Ovary (tissue), 9 donors: ENCODE measurements around the gene KLC3. TPM values are rescaled to one million over a fixed set of nuclear protein-coding genes. Genes with fewer than 3 reads are reported as not detected.

ENCODE experiments used
- DNase-seq, 5 donors: peaks; one replicate each; pipeline ENCODE4 v3.0.0-alpha.2; 2019 to 2020
- H3K27ac ChIP-seq, 2 donors: fragments of 200-600 bp; one replicate each; pipeline versions ENCODE4 v1.5.1 to v1.8.0; 2019 to 2022
- H3K27me3 ChIP-seq: fragments of 200-600 bp; one replicate; pipeline ENCODE4 v1.8.0; 2022
- H3K36me3 ChIP-seq: fragments of 200-600 bp; sonication (generic); one replicate; pipeline ENCODE4 v1.5.1; 2019
- H3K4me1 ChIP-seq: one replicate; pipeline ENCODE4 v1.8.1; 2013; ENCODE audit warnings: mild to moderate bottlenecking, moderate library complexity; ENCODE audit not compliant: insufficient read depth
- H3K4me3 ChIP-seq: fragments of 200-600 bp; sonication (generic); one replicate; pipeline ENCODE4 v1.5.1; 2017
- H3K9me3 ChIP-seq, 2 donors: fragments of 200-600 bp in 1 of 2; sonication (generic) in 1 of 2; one replicate each; pipeline versions ENCODE4 v1.5.1 to v1.8.1; 2013 to 2019; ENCODE audit warnings: mild to moderate bottlenecking in 1 of 2, moderate library complexity in 1 of 2
- CTCF ChIP-seq, 3 donors: fragments of 450-650 bp in 2 of 3; fragments of 200-600 bp in 1 of 3; IDR thresholded peaks; one replicate each; pipeline versions ENCODE4 v1.5.1 to v1.8.0; 2016 to 2022; ENCODE audit warnings: antibody characterized with exemption in 3 of 3, mild to moderate bottlenecking in 1 of 3
- EP300 ChIP-seq: sonication (generic); formaldehyde crosslinking; IDR thresholded peaks from one replicate; pipeline ENCODE4 v1.6.1; 2017; ENCODE audit warnings: antibody characterized with exemption
- POLR2A ChIP-seq: fragments of 450-650 bp; IDR thresholded peaks from one replicate; pipeline ENCODE4 v1.6.1; 2017; ENCODE audit warnings: antibody characterized with exemption, mild to moderate bottlenecking, moderate library complexity
- WGBS, 3 donors: extraction: QIAGEN DNeasy Blood & Tissue Kit in 1 of 3; methylation state at CpG; one replicate each; pipeline versions ENCODE4 v1.1.5 to v1.1.7; 2013 to 2017; 5-methylcytosine and 5-hydroxymethylcytosine counted together
- intact Hi-C, 4 donors: fragments of 100-400 bp; cut with DNase I; formaldehyde crosslinking; loops; one replicate each; pipeline versions ENCODE4 v1.11.0 to v1.15.1; 2022 to 2023
- polyA plus RNA-seq, 2 donors: library from polyadenylated mRNA; stranded (reverse); fragments of 200-250 nt in 1 of 2; fragments of 350-450 nt in 1 of 2; fragmentation: Illumina TruSeq in 1 of 2; extraction: RNeasy Lipid Tissue Mini Kit (QIAGEN cat#74804) in 1 of 2; gene quantifications; one replicate each; pipeline ENCODE4 v1.2.3, GENCODE V29; 2013 to 2014
- total RNA-seq, 7 donors: library from RNA; depleted of rRNA in 2 of 7; stranded (reverse); fragments of >200 nt in 2 of 7; fragmentation: NEBNext Ultra II Directional in 3 of 7; extraction: Animal tissue kit (Norgen Biotek cat#: 25700) in 3 of 7; gene quantifications; one replicate each; pipeline versions ENCODE4 v1.1.0 to v1.2.4, GENCODE V29; 2016 to 2023
- donor health status: DM: no; HTN: no; CAD: no; lungs with moderate emphysema.
- donor health status: DM: no; HTN: no; CAD: no.
- donor health status: Bipolar disorder and iron deficiency.
- donor health status: DM: yes; HTN: yes; CAD: no.
- donor health status: DM: no; HTN: no; CAD: no.
- donor health status: DM: yes; HTN: yes; CAD: no.

The KLC3 gene
- total and polyA plus RNA-seq, 9 donors = 0.30 to 7.1 (median 0.36) TPM; not detected in 5

GRCh38 chr19:45364696-45365095, 24.1 kb downstream of the KLC3 start:
- Histone ChIP-seq H3K4me1 (no peaks in the 10 kb centered on the region), H3K27me3 (no peaks in the 10 kb centered on the region), H3K4me3 (no peak overlapping the region), H3K27ac (no peak overlapping the region), H3K36me3 (no peaks in the 10 kb centered on the region), H3K9me3 (no peaks in the 10 kb centered on the region)
- DNase-seq = no peak
- TF ChIP-seq CTCF (IDR thresholded peaks at IDR 0.05) (no peak), POLR2A (no peak), EP300 (no peak)
- intact Hi-C loops = no loop called here
- WGBS, 3 donors = 89 to 93% (median 92%) methylated on average over 12 of the region's 12 CpGs

GRCh38 chr19:45368127-45368526, 27.6 kb downstream of the KLC3 start:
- Histone ChIP-seq H3K4me3 (no peak overlapping the region), H3K4me1 (no peaks in the 10 kb centered on the region), H3K36me3 (no peaks in the 10 kb centered on the region), H3K27ac (no peak overlapping the region), H3K27me3 (no peaks in the 10 kb centered on the region), H3K9me3 (no peaks in the 10 kb centered on the region)
- TF ChIP-seq POLR2A (no peak), CTCF (IDR thresholded peaks at IDR 0.05) (no peak), EP300 (no peak)
- no peak for DNase-seq
- intact Hi-C loops = no loop called here
- 93 to 96% (median 94%) methylated on average over 4 of the region's 4 CpGs for WGBS, 3 donors

DNA sequence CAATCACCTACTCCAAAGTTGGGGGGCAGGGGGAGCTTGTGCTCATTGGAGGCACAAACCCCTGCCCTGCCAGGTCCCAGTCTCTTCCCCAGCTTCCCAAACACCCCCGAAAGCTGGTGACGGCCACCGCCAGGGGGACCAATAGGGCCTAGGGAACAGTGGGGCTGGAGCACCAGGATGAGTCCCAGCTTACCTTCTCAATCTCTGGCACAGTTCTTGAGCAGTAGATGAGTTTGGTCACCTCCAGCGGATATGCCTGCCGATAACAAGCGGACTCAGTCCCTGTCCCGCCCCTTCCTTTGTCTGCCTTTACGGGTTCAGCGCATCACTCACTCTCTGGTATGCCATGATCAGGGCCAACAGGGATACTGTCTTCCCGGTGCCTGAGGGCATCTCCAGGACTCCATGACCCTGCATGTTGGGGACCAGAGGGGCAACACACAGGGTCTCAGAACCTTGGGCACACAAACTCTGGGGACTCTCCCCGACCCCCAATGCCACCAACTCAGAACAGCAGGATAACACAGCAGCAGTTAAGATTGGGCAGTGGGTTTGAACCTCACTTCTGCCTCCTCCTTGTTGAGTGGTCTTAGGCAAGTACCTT, 28.3 kb downstream of the KLC3 start:
- 87 to 95% (median 93%) methylated on average over 11 of the region's 11 CpGs for WGBS, 3 donors
- no peaks in the 10 kb centered on the region for H3K36me3 ChIP-seq
- intact Hi-C loops = no loop called here

DNA sequence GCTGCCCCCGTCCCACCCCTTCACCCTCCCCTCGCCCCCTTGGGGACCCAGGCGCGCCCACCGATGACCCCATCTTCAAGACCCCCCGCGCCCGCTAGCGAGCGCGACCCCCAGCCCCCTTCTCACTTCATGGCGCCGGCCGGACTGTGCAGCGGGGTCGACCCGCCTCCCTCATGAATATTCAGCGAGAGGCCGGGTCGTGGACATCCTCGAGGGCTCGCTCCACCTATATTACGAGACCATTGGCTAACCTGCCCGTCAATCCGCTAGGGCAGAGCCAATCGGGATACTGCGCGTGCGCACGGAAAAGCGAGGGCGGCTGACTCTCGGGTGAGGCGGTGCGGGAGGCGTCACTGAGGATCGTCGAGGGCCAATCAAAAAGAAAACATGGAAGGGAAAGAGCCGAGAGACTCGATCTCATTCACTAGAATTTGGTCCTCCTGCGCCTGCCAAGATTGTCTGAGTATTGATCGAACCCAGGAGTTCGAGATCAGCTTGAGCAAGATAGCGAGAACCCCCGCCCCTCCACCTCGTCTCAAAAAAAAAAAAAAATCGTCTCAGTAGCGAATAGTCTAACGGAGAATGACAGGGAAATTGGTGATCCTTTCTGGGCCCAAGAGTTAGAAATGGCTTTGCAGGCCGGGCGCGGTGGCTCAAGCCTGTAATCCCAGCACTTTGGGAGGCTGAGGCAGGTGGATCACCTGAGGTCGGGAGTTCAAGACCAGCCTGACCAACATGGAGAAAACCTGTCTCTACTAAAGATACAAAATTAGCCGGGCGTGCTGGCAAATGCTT, 30.1 kb downstream of the KLC3 start, which contains the start of gene ERCC2:
Gene ERCC2 (minus strand): TSS at position 164 of the 795 bp plus-strand sequence. CDS start 33 bp downstream, at position 131.
- DNase-seq = peak; percentile 99 to 100 (median 99)
- Histone ChIP-seq H3K4me3 (peak within 1 kb of the TSS; percentile 84), H3K27ac (peak within 1 kb of the TSS in 1 of 2 donors; percentile 54), H3K4me1 (no peaks in the 10 kb centered on the region), H3K27me3 (no peaks in the 10 kb centered on the region), H3K9me3 (no peaks in the 10 kb centered on the region), H3K36me3 (no peaks in the 10 kb centered on the region)
- intact Hi-C loops = no loop called here
- WGBS, 3 donors = 3 to 7% (median 3%) methylated on average over 38 to 55 of the region's 55 CpGs
- TF ChIP-seq EP300 = no peak
- TF ChIP-seq POLR2A = no peak
- TF ChIP-seq CTCF (IDR thresholded peaks at IDR 0.05) = no peak

More for the DNA sequence above, 28.3 kb downstream of the KLC3 start:
- TF ChIP-seq CTCF (IDR thresholded peaks at IDR 0.05) (no peak), EP300 (no peak), POLR2A (no peak)
- Histone ChIP-seq H3K27me3 (no peaks in the 10 kb centered on the region), H3K4me3 (no peak overlapping the region), H3K4me1 (no peaks in the 10 kb centered on the region), H3K27ac (no peak overlapping the region), H3K9me3 (no peaks in the 10 kb centered on the region)
- DNase-seq = no peak
